Measurements from ENCODE around the gene CMIP.

- TF ChIP-seq REST (IDR thresholded peaks at IDR 0.05; ENCODE audit: low read depth) (no peak), EGR1 (IDR thresholded peaks at IDR 0.05) (no peak), EP300 (IDR thresholded peaks at IDR 0.05; ENCODE audit: borderline replicate concordance) (peak; percentile 54; the same call in 1 of the 2 replicates), CEBPB (IDR thresholded peaks at IDR 0.05) (no peak; the same call in 1 of the 2 replicates), TCF12 (IDR thresholded peaks at IDR 0.05; ENCODE audit: low read depth) (peak; percentile 78), TEAD4 (IDR thresholded peaks at IDR 0.05) (peak; percentile 94), USF1 (IDR thresholded peaks at IDR 0.05) (no peak), NFIC (IDR thresholded peaks at IDR 0.05) (0 out of 2 replicates have a peak, but pooled peaks have one; percentile 23), TAF1 (IDR thresholded peaks at IDR 0.05; ENCODE audit: low read depth) (no peak), ZBTB7A (IDR thresholded peaks at IDR 0.05; ENCODE audit: low read depth) (no peak), RAD21 (IDR thresholded peaks at IDR 0.05; ENCODE audit: low read depth) (peak; percentile 5; the same call in 1 of the 2 replicates), CREB1 (IDR thresholded peaks at IDR 0.05; ENCODE audit: low read depth) (no peak)
- TF ChIP-seq, protein P1, sequence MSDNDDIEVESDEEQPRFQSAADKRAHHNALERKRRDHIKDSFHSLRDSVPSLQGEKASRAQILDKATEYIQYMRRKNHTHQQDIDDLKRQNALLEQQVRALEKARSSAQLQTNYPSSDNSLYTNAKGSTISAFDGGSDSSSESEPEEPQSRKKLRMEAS (IDR thresholded peaks at IDR 0.05), result no peak
Observed at GRCh38 chr16:81405702-81406113, 38.9 kb upstream of the CMIP start.
